ENCODE measurements around the gene DHX30. TPM values are rescaled to one million over a fixed set of nuclear protein-coding genes. Genes with fewer than 3 reads are reported as not detected.

DHX30 gene
- total and polyA plus RNA-seq, 9 of the 15 experiments (the other 6 are each of a cell fraction or from before 2014, with no cell fraction given): 12.3 to 158 (median 79.0) TPM

DNA sequence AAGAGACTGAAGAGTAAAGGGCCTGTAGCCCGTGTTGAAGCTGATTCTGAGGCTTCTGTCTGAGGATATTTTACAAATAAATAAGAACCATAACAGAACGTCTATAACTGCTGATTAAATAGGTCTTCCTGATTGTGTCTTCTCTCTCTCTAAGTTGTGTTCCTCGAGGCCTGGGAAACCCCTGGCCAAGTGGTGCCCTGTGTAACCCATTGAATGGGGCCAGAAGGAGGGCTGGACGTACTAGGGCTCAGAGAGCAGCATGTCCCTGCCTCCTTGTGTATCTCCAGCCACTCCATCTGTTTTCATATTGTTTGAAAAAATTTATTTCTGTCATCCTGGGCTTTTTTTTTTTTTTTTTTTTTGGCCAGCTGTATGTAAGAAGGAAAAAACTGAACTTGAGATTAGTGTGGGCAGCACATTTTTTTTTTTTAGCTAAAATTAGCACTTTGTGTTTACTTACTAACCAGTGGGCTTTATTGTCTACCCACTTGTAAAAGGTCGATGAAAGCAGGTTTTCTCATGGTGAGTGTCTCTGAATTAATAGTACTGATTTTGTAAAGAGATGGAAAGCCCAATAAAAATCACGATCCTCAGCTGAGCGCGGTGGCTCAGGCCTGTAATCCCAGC, 10.7 kb downstream of the DHX30 start:
- BruUV-seq (replicated peaks): no TSS peak
- WGBS (ENCODE audit: insufficient coverage, low coverage, missing lambda C conversion rate): 68% methylated on average over 8 of the region's 8 CpGs
- peak; percentile 24; the same call in 1 of the 3 replicates for ATAC-seq
- no peak overlapping the region for H3K4me3 ChIP-seq
- no peaks in the 10 kb centered on the region for H3K27me3 ChIP-seq (ENCODE audit: control insufficient read depth in 2 of 2, insufficient read depth in 2 of 2, low read length in 2 of 2)
- DNase-seq (ENCODE audit: extremely low read depth in 1 of 4, low spot score in 3 of 4): no peak
- FAIRE-seq: peak; percentile 23
- no peak overlapping the region for H3K4me2 ChIP-seq (ENCODE audit: insufficient read depth, low read length)
- no peak overlapping the region for H3K9ac ChIP-seq (ENCODE audit: insufficient read depth in 1 of 2, low read depth in 2 of 2, low read length in 2 of 2)
- peaks cover 26% of the 10 kb centered on the region for H3K36me3 ChIP-seq (ENCODE audit: control insufficient read depth, insufficient read depth, low read length)
- H4K20me1 ChIP-seq (replicated peaks; ENCODE audit: control insufficient read depth, insufficient read depth, low read length): no peaks in the 10 kb centered on the region
- H2AFZ ChIP-seq (ENCODE audit: low read depth, low read length): no peak overlapping the region
- CTCF ChIA-PET (ENCODE audit: low intra/inter-chr PET ratio): no interaction called here
- intact Hi-C loops (cut with micrococcal nuclease) (no loop called here), in situ Hi-C loops (cut with MboI) (no loop called here)
- H3K79me2 ChIP-seq (ENCODE audit: control insufficient read depth, insufficient read depth, low read length): no peaks in the 10 kb centered on the region
- no peaks in the 10 kb centered on the region for H3K9me1 ChIP-seq (ENCODE audit: control insufficient read depth, insufficient read depth, low read length)
- H3K4me1 ChIP-seq (replicated peaks in 1 of 2; ENCODE audit: control insufficient read depth in 2 of 2, insufficient read depth in 2 of 2, low read length in 2 of 2): no peaks in the 10 kb centered on the region
- no peak overlapping the region for H3K27ac ChIP-seq (ENCODE audit: extremely low read depth, low read depth, low read length)
- POLR2A ChIA-PET: interaction anchor here (0.5 to 4.1 kb wide), 4 partner anchors 8 to 25 kb away, joined by 3 to 29 read pairs (median 3); no protein-coding TSS in a partner anchor
- no peaks in the 10 kb centered on the region for H3K9me3 ChIP-seq (replicated peaks; ENCODE audit: control insufficient read depth, insufficient read depth, low read depth, low read length)
- no peak for TF ChIP-seq ZNF707 (CRISPR knock-in tag; conservative IDR thresholded peaks at IDR 0.05)
- no peak for TF ChIP-seq CREBBP (IDR thresholded peaks at IDR 0.05; ENCODE audit: low read depth, low read length)
- no peak for TF ChIP-seq CREM (IDR thresholded peaks at IDR 0.05; ENCODE audit: low read depth)
- TF ChIP-seq SREBF1 (IDR thresholded peaks at IDR 0.05; ENCODE audit: borderline replicate concordance, low read depth, low read length): no peak
- TF ChIP-seq DPF2 (IDR thresholded peaks at IDR 0.05): no peak
- TF ChIP-seq CXXC5 (CRISPR knock-in tag; IDR thresholded peaks at IDR 0.05): no peak
- TF ChIP-seq TEAD4 (IDR thresholded peaks at IDR 0.05; ENCODE audit: low read length): no peak
- TF ChIP-seq TEAD4 (CRISPR knock-in tag; IDR thresholded peaks at IDR 0.05; ENCODE audit: borderline replicate concordance): no peak
- TF ChIP-seq KLF6 (CRISPR knock-in tag; IDR thresholded peaks at IDR 0.05; ENCODE audit: borderline replicate concordance): no peak
- TF ChIP-seq, protein P1, sequence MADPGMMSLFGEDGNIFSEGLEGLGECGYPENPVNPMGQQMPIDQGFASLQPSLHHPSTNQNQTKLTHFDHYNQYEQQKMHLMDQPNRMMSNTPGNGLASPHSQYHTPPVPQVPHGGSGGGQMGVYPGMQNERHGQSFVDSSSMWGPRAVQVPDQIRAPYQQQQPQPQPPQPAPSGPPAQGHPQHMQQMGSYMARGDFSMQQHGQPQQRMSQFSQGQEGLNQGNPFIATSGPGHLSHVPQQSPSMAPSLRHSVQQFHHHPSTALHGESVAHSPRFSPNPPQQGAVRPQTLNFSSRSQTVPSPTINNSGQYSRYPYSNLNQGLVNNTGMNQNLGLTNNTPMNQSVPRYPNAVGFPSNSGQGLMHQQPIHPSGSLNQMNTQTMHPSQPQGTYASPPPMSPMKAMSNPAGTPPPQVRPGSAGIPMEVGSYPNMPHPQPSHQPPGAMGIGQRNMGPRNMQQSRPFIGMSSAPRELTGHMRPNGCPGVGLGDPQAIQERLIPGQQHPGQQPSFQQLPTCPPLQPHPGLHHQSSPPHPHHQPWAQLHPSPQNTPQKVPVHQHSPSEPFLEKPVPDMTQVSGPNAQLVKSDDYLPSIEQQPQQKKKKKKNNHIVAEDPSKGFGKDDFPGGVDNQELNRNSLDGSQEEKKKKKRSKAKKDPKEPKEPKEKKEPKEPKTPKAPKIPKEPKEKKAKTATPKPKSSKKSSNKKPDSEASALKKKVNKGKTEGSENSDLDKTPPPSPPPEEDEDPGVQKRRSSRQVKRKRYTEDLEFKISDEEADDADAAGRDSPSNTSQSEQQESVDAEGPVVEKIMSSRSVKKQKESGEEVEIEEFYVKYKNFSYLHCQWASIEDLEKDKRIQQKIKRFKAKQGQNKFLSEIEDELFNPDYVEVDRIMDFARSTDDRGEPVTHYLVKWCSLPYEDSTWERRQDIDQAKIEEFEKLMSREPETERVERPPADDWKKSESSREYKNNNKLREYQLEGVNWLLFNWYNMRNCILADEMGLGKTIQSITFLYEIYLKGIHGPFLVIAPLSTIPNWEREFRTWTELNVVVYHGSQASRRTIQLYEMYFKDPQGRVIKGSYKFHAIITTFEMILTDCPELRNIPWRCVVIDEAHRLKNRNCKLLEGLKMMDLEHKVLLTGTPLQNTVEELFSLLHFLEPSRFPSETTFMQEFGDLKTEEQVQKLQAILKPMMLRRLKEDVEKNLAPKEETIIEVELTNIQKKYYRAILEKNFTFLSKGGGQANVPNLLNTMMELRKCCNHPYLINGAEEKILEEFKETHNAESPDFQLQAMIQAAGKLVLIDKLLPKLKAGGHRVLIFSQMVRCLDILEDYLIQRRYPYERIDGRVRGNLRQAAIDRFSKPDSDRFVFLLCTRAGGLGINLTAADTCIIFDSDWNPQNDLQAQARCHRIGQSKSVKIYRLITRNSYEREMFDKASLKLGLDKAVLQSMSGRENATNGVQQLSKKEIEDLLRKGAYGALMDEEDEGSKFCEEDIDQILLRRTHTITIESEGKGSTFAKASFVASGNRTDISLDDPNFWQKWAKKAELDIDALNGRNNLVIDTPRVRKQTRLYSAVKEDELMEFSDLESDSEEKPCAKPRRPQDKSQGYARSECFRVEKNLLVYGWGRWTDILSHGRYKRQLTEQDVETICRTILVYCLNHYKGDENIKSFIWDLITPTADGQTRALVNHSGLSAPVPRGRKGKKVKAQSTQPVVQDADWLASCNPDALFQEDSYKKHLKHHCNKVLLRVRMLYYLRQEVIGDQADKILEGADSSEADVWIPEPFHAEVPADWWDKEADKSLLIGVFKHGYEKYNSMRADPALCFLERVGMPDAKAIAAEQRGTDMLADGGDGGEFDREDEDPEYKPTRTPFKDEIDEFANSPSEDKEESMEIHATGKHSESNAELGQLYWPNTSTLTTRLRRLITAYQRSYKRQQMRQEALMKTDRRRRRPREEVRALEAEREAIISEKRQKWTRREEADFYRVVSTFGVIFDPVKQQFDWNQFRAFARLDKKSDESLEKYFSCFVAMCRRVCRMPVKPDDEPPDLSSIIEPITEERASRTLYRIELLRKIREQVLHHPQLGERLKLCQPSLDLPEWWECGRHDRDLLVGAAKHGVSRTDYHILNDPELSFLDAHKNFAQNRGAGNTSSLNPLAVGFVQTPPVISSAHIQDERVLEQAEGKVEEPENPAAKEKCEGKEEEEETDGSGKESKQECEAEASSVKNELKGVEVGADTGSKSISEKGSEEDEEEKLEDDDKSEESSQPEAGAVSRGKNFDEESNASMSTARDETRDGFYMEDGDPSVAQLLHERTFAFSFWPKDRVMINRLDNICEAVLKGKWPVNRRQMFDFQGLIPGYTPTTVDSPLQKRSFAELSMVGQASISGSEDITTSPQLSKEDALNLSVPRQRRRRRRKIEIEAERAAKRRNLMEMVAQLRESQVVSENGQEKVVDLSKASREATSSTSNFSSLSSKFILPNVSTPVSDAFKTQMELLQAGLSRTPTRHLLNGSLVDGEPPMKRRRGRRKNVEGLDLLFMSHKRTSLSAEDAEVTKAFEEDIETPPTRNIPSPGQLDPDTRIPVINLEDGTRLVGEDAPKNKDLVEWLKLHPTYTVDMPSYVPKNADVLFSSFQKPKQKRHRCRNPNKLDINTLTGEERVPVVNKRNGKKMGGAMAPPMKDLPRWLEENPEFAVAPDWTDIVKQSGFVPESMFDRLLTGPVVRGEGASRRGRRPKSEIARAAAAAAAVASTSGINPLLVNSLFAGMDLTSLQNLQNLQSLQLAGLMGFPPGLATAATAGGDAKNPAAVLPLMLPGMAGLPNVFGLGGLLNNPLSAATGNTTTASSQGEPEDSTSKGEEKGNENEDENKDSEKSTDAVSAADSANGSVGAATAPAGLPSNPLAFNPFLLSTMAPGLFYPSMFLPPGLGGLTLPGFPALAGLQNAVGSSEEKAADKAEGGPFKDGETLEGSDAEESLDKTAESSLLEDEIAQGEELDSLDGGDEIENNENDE (IDR thresholded peaks at IDR 0.05; ENCODE audit: low read depth, low read length): no peak
